A673 (cell line): ENCODE measurements around the gene DENND11. TPM values are rescaled to one million over a fixed set of nuclear protein-coding genes. Genes with fewer than 3 reads are reported as not detected.

Experiments used
- BruUV-seq: library from RNA; stranded (reverse); fragments of 400-500 nt; replicated peaks from 2 replicates; lab custom pipeline; 2021; lab: Mats Ljungman, UMichigan
- CTCF ChIA-PET: fragments of 300-600 bp; sonication (Branson Sonifier 250); formaldehyde crosslinking; loops from one replicate; lab custom pipeline; 2022; ENCODE audit warnings: antibody characterized with exemption; lab: Charles Lee
- POLR2A ChIA-PET: fragments of 300-600 bp; sonication (Branson Sonifier 250); formaldehyde crosslinking; loops from one replicate; lab custom pipeline; 2022; ENCODE audit warnings: antibody characterized with exemption; ENCODE audit not compliant: low non-redundant PET; lab: Charles Lee
- DNase-seq: peaks from one replicate; pipeline ENCODE4 v3.0.0-alpha.2; 2015; ENCODE audit warnings: low spot score
- H3K27ac ChIP-seq: fragments of 200-600 bp; sonication (generic); 2 replicates; pipeline ENCODE4 v1.5.1; 2016; ENCODE audit warnings: mixed run types, low read depth, mild to moderate bottlenecking, mixed read lengths, antibody characterized with exemption, low read length; ENCODE audit not compliant: poor library complexity, severe bottlenecking
- H3K27me3 ChIP-seq: fragments of 200-600 bp; sonication (generic); replicated peaks from 2 replicates; pipeline ENCODE4 v1.6.1; 2017; ENCODE audit warnings: mixed run types, low read depth, mild to moderate bottlenecking, mixed read lengths, antibody characterized with exemption, low read length; ENCODE audit not compliant: insufficient read depth, poor library complexity
- H3K36me3 ChIP-seq: fragments of 200-600 bp; sonication (generic); 2 replicates; pipeline ENCODE4 v1.6.1; 2016; ENCODE audit warnings: mixed run types, mild to moderate bottlenecking, mixed read lengths, antibody characterized with exemption, low read length; ENCODE audit not compliant: insufficient read depth, poor library complexity, severe bottlenecking
- H3K4me1 ChIP-seq: fragments of 200-600 bp; sonication (generic); 2 replicates; pipeline ENCODE4 v1.6.1; 2017; ENCODE audit warnings: mixed run types, mild to moderate bottlenecking, mixed read lengths, antibody characterized with exemption, low read length; ENCODE audit not compliant: insufficient read depth, poor library complexity, severe bottlenecking
- H3K4me3 ChIP-seq: fragments of 200-600 bp; sonication (generic); 2 replicates; pipeline ENCODE4 v1.5.1; 2016; ENCODE audit warnings: low read depth, mixed run types, mild to moderate bottlenecking, mixed read lengths, low read length; ENCODE audit not compliant: poor library complexity, severe bottlenecking
- H3K9me3 ChIP-seq: fragments of 200-600 bp; sonication (generic); 2 replicates; pipeline ENCODE4 v1.6.1; 2016; ENCODE audit warnings: mixed run types, low read depth, mild to moderate bottlenecking, mixed read lengths, antibody characterized with exemption, low read length; ENCODE audit not compliant: poor library complexity, severe bottlenecking
- EZH2 ChIP-seq: fragments of 200-600 bp; sonication (generic); IDR thresholded peaks from 2 replicates; pipeline ENCODE4 v1.6.1; 2017; ENCODE audit warnings: borderline replicate concordance, low read depth, mild to moderate bottlenecking, mixed read lengths, antibody characterized with exemption, low read length; ENCODE audit not compliant: poor library complexity, severe bottlenecking
- intact Hi-C: fragments of 100-400 bp; cut with micrococcal nuclease; formaldehyde crosslinking; loops from one replicate; pipeline ENCODE4 v1.10.0; 2022; ENCODE audit not compliant: unreplicated experiment
- total RNA-seq: library from RNA; stranded (reverse); gene quantifications from 2 replicates; pipeline ENCODE4 v1.2.3, GENCODE V29; 2021
- TF ChIP-seq, protein P1 (sequence below): fragments of 300-800, 200-600 bp; sonication (generic); conservative IDR thresholded peaks from 2 replicates; pipeline ENCODE4 v1.5.1; 2017; ENCODE audit warnings: low read depth, mild to moderate bottlenecking, antibody characterized with exemption, low read length, moderate library complexity, mixed read lengths

The DENND11 gene
- total RNA-seq, 1 experiment from 2014 or later: 11.9 TPM

DNA sequence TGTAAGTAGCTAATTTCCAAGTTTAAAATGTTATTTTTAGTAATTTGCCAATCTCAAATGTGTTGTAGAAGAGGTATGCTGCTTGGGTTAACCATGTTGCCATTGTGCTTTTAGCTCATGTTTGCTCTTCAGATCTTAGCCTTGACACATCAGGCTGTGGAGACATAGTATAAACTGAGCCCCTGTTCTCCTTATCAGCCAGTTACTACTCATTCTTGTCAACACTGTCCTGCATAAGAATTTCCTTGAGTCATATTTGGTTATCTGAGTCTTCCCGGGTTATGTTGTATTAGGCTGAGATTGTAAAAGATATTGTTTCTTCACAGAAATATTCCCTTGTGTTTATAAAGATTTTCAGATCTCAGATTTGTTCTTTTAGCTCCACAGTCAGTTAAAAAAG is 40.3 kb upstream of the DENND11 start:
- no peaks in the 10 kb centered on the region for H3K27me3 ChIP-seq
- peaks cover 71% of the 10 kb centered on the region for H3K36me3 ChIP-seq
- TF ChIP-seq EZH2: no peak
- TF ChIP-seq, protein P1, sequence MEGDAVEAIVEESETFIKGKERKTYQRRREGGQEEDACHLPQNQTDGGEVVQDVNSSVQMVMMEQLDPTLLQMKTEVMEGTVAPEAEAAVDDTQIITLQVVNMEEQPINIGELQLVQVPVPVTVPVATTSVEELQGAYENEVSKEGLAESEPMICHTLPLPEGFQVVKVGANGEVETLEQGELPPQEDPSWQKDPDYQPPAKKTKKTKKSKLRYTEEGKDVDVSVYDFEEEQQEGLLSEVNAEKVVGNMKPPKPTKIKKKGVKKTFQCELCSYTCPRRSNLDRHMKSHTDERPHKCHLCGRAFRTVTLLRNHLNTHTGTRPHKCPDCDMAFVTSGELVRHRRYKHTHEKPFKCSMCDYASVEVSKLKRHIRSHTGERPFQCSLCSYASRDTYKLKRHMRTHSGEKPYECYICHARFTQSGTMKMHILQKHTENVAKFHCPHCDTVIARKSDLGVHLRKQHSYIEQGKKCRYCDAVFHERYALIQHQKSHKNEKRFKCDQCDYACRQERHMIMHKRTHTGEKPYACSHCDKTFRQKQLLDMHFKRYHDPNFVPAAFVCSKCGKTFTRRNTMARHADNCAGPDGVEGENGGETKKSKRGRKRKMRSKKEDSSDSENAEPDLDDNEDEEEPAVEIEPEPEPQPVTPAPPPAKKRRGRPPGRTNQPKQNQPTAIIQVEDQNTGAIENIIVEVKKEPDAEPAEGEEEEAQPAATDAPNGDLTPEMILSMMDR: no peak
- H3K27ac ChIP-seq: no peak overlapping the region
- no peak overlapping the region for H3K4me3 ChIP-seq
- ChIA-PET CTCF (no interaction called here), POLR2A (no interaction called here)
- no peak for DNase-seq
- intact Hi-C loops: no loop called here
- no peaks in the 10 kb centered on the region for H3K9me3 ChIP-seq
- no TSS peak for BruUV-seq
- H3K4me1 ChIP-seq: peaks cover 13% of the 10 kb centered on the region

DNA sequence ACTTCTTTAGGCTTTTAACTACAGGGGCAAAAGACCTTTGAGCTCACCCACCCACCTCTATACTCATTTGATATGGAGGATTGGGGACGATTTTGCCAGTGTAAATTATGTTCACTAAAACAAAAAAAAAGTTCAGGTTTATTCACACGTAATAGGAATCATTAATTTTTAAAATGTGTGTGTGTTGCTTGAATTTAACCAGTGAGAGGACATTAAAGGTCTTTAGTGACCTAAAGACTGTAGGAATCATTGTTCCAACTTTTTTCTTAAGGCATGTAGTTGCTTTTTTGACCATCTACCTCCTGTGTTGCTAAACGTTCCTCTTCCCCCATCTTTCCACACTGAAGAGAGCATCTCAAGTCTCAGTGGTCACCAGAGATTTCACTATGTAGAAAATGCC is 37.3 kb upstream of the DENND11 start:
- Histone ChIP-seq H3K36me3 (peaks cover 41% of the 10 kb centered on the region), H3K4me1 (peaks cover 15% of the 10 kb centered on the region), H3K9me3 (no peaks in the 10 kb centered on the region), H3K27ac (peak overlapping the region; percentile 70), H3K27me3 (no peaks in the 10 kb centered on the region), H3K4me3 (peak overlapping the region; percentile 66)
- CTCF ChIA-PET: no interaction called here
- no peak for TF ChIP-seq EZH2
- TF ChIP-seq, protein P1: no peak
- POLR2A ChIA-PET: no interaction called here
- intact Hi-C loops: loop anchor here (2.0 to 5.0 kb wide), 2 partner anchors 37 to 84 kb away; partner anchors contain the start of gene DENND11
- no peak for DNase-seq
- no TSS peak for BruUV-seq

DNA sequence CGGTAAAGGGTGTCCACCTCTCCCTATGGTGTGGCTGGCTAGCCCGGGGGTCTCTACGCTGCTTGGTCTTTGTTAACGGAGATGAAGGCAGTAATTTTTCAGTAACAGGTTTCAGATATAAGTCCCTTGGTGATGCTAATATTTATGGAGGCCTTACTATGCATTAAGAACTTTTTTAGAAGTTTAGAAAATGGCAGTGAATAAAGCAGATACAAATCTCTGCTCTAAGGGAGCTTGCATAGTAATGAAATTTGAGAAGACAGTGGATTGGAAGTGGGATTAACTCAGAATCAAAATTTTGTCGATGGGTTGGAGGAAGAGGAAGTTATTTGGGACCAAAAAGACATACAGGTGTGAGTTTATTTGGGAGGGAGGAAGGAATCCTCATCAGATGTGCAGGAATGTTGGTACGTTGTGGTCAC is 36.6 kb upstream of the DENND11 start:
- BruUV-seq: TSS peak; percentile 82
- DNase-seq: no peak
- no peaks in the 10 kb centered on the region for H3K9me3 ChIP-seq
- POLR2A ChIA-PET: no interaction called here
- TF ChIP-seq, protein P1: no peak
- no peak for TF ChIP-seq EZH2
- H3K27me3 ChIP-seq: no peaks in the 10 kb centered on the region
- CTCF ChIA-PET: interaction anchor here (0.7 kb wide), 1 partner anchor 88 kb away, joined by 4 read pairs; no protein-coding TSS in a partner anchor
- peak overlapping the region; percentile 66 for H3K4me3 ChIP-seq
- intact Hi-C loops: loop anchor here (2.0 to 5.0 kb wide), 2 partner anchors 36 to 84 kb away; partner anchors contain the start of gene DENND11
- H3K27ac ChIP-seq: peak overlapping the region; percentile 70
- peaks cover 15% of the 10 kb centered on the region for H3K4me1 ChIP-seq
- peaks cover 35% of the 10 kb centered on the region for H3K36me3 ChIP-seq
